Activated naive CD4-positive, alpha-beta T cell treated with anti-CD3 and anti-CD28 coated beads, Interleukin-2, amount 50 U/mL, for 24 hours (primary cell): ENCODE data around the gene FGF2.
"Not testable (repeated sequence)": the region's sequence is repeated elsewhere in the genome, so short reads cannot be mapped to it uniquely, and the experiment has no call there.

Source experiments
- H3K27ac Mint-ChIP-seq: one replicate; pipeline ENCODE4 v1.8.0; 2021; ENCODE audit warnings: mild to moderate bottlenecking, mixed read lengths
- H3K27me3 Mint-ChIP-seq: one replicate; pipeline ENCODE4 v1.8.0; 2021; ENCODE audit warnings: mixed read lengths
- H3K36me3 Mint-ChIP-seq: one replicate; pipeline ENCODE4 v1.8.0; 2021; ENCODE audit warnings: mixed read lengths
- H3K4me1 Mint-ChIP-seq: one replicate; pipeline ENCODE4 v1.8.0; 2021; ENCODE audit warnings: mixed read lengths
- H3K4me3 Mint-ChIP-seq: one replicate; pipeline ENCODE4 v1.8.0; 2021; ENCODE audit warnings: mild to moderate bottlenecking, mixed read lengths
- H3K9me3 Mint-ChIP-seq: one replicate; pipeline ENCODE4 v1.8.0; 2021; ENCODE audit warnings: mixed read lengths

Gene FGF2

DNA sequence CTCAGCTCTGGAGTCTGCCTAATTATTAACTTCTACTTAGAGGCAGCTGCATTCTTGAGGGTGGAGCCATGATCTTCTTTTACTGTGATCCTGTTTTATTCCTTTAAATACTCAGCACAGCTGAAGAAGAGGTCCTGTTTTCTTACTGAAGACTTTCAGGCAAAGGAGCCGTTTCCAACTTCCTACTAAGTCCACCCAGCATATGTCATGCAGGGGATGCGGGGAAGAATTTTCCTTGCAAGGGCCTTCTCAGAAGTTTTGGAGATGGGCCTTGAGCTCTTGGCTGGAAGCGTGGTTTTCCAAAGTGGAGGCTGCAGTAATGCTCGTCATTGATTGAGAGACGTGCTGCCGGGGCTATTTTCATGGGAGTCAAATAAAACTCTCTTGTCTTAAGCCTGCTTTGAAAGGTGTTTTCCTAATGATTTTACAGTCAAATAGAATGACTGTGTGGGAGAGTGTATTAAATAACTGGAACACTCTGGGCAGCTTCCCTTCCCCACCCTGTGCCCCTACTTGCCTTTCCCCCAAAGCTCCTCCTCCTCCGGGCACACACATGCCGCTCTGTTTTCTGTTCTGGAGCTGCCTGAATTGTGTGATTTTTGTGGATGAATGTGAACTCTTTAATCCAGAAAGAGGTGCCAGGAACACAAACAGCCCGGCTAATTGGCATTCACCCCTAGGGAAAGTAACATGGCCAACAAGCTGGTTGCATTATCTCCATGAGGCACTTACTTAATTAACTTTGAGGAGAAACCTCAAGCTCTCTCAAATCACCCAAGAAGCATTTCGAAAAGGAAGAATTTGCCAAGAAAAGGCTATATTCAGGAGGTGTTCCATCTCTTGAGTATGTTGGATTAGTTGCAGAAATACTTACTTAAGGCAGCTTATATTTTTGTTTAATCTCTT lies 28.1 kb downstream of the FGF2 start:
- Mint-ChIP-seq H3K27me3 (peaks cover 4% of the 10 kb centered on the region), H3K9me3 (no peaks in the 10 kb centered on the region), H3K4me3 (no peak overlapping the region), H3K36me3 (no peaks in the 10 kb centered on the region), H3K4me1 (no peaks in the 10 kb centered on the region), H3K27ac (no peak overlapping the region)

- no peaks in the 10 kb centered on the region for H3K9me3 Mint-ChIP-seq
- H3K27me3 Mint-ChIP-seq, result peaks cover 2% of the 10 kb centered on the region
- H3K4me1 Mint-ChIP-seq, result no peaks in the 10 kb centered on the region
- no peak overlapping the region for H3K27ac Mint-ChIP-seq
- H3K4me3 Mint-ChIP-seq, result no peak overlapping the region
- H3K36me3 Mint-ChIP-seq, result no peaks in the 10 kb centered on the region
Measured at GRCh38 chr4:122855353-122855890, 28.8 kb downstream of the FGF2 start.

GRCh38 chr4:122857160-122857559 lies 30.5 kb downstream of the FGF2 start:
- no peak overlapping the region for H3K27ac Mint-ChIP-seq
- H3K27me3 Mint-ChIP-seq, result peaks cover 8% of the 10 kb centered on the region
- H3K4me3 Mint-ChIP-seq, result no peak overlapping the region
- no peaks in the 10 kb centered on the region for H3K4me1 Mint-ChIP-seq
- no peaks in the 10 kb centered on the region for H3K36me3 Mint-ChIP-seq
- no peaks in the 10 kb centered on the region for H3K9me3 Mint-ChIP-seq

- Mint-ChIP-seq H3K9me3 (no peaks in the 10 kb centered on the region), H3K27me3 (peaks cover 10% of the 10 kb centered on the region), H3K4me3 (no peak overlapping the region), H3K4me1 (no peaks in the 10 kb centered on the region), H3K27ac (no peak overlapping the region), H3K36me3 (no peaks in the 10 kb centered on the region)
Measured at GRCh38 chr4:122858705-122859104, 32.1 kb downstream of the FGF2 start.

- H3K4me1 Mint-ChIP-seq, result no peaks in the 10 kb centered on the region
- no peak overlapping the region for H3K4me3 Mint-ChIP-seq
- H3K36me3 Mint-ChIP-seq, result no peaks in the 10 kb centered on the region
- H3K9me3 Mint-ChIP-seq, result no peaks in the 10 kb centered on the region
- H3K27ac Mint-ChIP-seq, result no peak overlapping the region
- peaks cover 10% of the 10 kb centered on the region for H3K27me3 Mint-ChIP-seq
Measured at GRCh38 chr4:122861172-122861943, 34.7 kb downstream of the FGF2 start.

- peaks cover 10% of the 10 kb centered on the region for H3K27me3 Mint-ChIP-seq
- H3K4me3 Mint-ChIP-seq, result no peak overlapping the region
- no peak overlapping the region for H3K27ac Mint-ChIP-seq
Measured at GRCh38 chr4:122863639-122864038, 37.0 kb downstream of the FGF2 start.

GRCh38 chr4:122865425-122865824 lies 38.8 kb downstream of the FGF2 start:
- no peak overlapping the region for H3K4me3 Mint-ChIP-seq
- H3K9me3 Mint-ChIP-seq, result no peaks in the 10 kb centered on the region
- no peaks in the 10 kb centered on the region for H3K36me3 Mint-ChIP-seq
- H3K27me3 Mint-ChIP-seq, result peaks cover 13% of the 10 kb centered on the region
- no peak overlapping the region for H3K27ac Mint-ChIP-seq
- no peaks in the 10 kb centered on the region for H3K4me1 Mint-ChIP-seq

More at GRCh38 chr4:122863639-122864038, 37.0 kb downstream of the FGF2 start:
- Mint-ChIP-seq H3K4me1 (no peaks in the 10 kb centered on the region), H3K36me3 (no peaks in the 10 kb centered on the region), H3K9me3 (no peaks in the 10 kb centered on the region)

- peaks cover 19% of the 10 kb centered on the region for H3K27me3 Mint-ChIP-seq
- not testable (repeated sequence) for H3K36me3 Mint-ChIP-seq, H3K4me1 Mint-ChIP-seq, H3K27ac Mint-ChIP-seq, H3K9me3 Mint-ChIP-seq, H3K4me3 Mint-ChIP-seq
Measured at GRCh38 chr4:122868235-122868634, 41.6 kb downstream of the FGF2 start.

GRCh38 chr4:122873146-122873545 lies 46.5 kb downstream of the FGF2 start:
- Mint-ChIP-seq H3K4me3 (no peak overlapping the region), H3K36me3 (no peaks in the 10 kb centered on the region), H3K27ac (no peak overlapping the region), H3K27me3 (peaks cover 19% of the 10 kb centered on the region), H3K9me3 (no peaks in the 10 kb centered on the region), H3K4me1 (no peaks in the 10 kb centered on the region)

DNA sequence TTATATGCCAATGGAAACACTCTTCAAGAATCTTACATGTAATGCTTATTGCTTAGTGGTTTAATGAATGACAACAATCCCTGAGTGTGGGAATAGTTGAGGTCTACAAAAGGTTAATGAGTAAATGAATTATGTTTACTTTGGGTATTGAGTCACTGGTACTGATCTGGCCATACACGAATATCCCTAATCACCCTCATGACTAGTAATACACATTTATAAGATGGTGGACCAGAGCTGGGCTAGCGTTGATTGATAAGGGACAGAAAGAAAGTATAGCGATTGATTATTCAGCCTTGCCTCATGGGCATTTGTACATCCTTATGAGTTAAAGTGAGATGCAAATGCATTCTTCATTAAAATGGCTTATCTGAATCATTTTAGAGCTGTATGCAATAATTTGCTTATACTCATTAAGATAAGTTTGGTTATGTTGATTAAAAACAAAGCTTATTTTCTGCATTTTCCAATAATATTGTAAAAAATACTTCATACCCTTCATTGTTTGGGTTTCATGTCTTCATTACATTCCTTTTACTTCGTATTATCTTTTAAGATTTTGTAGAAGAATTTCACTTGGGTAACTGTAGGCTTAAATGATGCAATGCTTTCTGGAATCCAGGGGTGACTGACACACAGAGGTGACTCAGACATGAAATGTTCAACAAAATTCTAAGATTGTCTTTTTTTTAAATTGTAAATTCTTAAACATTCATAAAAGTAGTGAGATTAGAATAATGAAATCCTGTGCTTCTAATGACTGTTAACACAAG lies 47.4 kb downstream of the FGF2 start:
- Mint-ChIP-seq H3K27ac (no peak overlapping the region), H3K36me3 (no peaks in the 10 kb centered on the region), H3K9me3 (no peaks in the 10 kb centered on the region), H3K4me3 (no peak overlapping the region), H3K27me3 (peaks cover 19% of the 10 kb centered on the region), H3K4me1 (no peaks in the 10 kb centered on the region)

DNA sequence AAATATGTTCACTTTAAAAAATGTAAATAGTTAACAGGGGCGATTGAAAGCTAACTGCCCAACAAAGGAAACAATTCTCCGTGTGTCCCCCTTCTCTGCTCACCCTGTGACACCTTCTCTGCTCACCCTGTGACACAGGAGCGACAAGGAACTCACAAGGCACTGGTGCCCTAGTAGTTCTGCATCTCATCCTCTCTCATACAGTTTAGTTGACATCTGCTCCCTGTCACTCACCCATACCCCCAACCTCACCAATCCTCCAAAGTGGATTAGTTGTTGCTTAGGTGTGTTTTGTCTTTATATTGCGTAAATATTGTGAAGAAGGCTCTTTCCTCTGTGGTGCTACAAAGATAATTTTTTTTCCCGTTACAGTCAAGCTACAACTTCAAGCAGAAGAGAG lies 49.3 kb downstream of the FGF2 start:
- no peak overlapping the region for H3K4me3 Mint-ChIP-seq
- peaks cover 1% of the 10 kb centered on the region for H3K36me3 Mint-ChIP-seq
- no peaks in the 10 kb centered on the region for H3K4me1 Mint-ChIP-seq
- H3K27ac Mint-ChIP-seq, result no peak overlapping the region
- H3K9me3 Mint-ChIP-seq, result no peaks in the 10 kb centered on the region
- peaks cover 11% of the 10 kb centered on the region for H3K27me3 Mint-ChIP-seq

GRCh38 chr4:122876456-122876855 lies 49.8 kb downstream of the FGF2 start:
- Mint-ChIP-seq H3K4me3 (no peak overlapping the region), H3K4me1 (no peaks in the 10 kb centered on the region), H3K27me3 (peaks cover 10% of the 10 kb centered on the region), H3K9me3 (peaks cover 3% of the 10 kb centered on the region), H3K27ac (no peak overlapping the region), H3K36me3 (peaks cover 1% of the 10 kb centered on the region)

DNA sequence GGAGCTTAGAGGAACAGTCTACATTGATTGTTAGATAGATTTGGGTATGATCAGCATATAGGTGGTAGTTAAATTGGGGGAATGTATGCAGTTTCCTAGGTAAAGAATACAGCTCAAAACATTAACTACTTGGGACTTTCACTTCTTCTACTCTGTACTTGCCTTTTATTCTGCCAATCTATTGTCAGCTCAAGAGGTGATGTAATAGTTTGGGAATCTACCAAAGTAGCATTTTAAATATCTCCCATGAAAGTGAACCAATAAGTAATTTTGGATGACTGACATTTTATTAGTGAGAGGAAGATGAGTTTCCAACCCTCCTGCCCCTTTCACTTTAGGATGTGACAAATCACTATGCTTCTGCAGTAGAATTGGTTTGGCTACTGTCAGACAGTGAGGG lies 52.4 kb downstream of the FGF2 start:
- Mint-ChIP-seq H3K27ac (no peak overlapping the region), H3K4me3 (no peak overlapping the region), H3K36me3 (peaks cover 4% of the 10 kb centered on the region), H3K4me1 (no peaks in the 10 kb centered on the region), H3K9me3 (peaks cover 6% of the 10 kb centered on the region), H3K27me3 (no peaks in the 10 kb centered on the region)

- Mint-ChIP-seq H3K27me3 (no peaks in the 10 kb centered on the region), H3K36me3 (peaks cover 4% of the 10 kb centered on the region), H3K9me3 (peaks cover 6% of the 10 kb centered on the region), H3K4me3 (no peak overlapping the region), H3K4me1 (no peaks in the 10 kb centered on the region), H3K27ac (no peak overlapping the region)
Measured at GRCh38 chr4:122882857-122883735, 56.5 kb downstream of the FGF2 start.

DNA sequence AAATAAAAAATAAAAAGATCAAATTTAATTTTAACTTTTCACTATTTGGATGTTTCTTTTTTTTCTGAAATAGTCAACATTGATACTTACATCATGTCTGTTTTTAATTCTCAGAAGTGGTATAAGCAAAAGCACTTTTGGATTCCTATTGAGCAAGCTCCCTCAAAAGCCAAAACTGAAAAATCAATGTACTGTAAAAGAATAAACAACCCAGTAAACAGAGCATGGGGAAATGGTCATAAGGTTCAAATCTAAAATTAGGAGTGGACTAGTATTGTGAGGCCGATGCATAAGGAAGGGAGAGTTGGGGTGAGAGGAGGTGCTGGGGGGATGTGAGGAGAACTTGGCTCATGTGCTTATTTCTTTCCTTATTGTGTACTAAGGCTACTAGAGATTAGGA lies 57.9 kb downstream of the FGF2 start:
- Mint-ChIP-seq H3K27me3 (no peaks in the 10 kb centered on the region), H3K4me3 (no peak overlapping the region), H3K27ac (no peak overlapping the region), H3K9me3 (peaks cover 6% of the 10 kb centered on the region), H3K36me3 (peaks cover 4% of the 10 kb centered on the region), H3K4me1 (no peaks in the 10 kb centered on the region)
